Measurements from ENCODE around the gene RPS6KA1. TPM values are rescaled to one million over a fixed set of nuclear protein-coding genes. Genes with fewer than 3 reads are reported as not detected.
"Not testable (repeated sequence)": the region's sequence is repeated elsewhere in the genome, so short reads cannot be mapped to it uniquely, and the experiment has no call there.

The RPS6KA1 gene
- polyA plus RNA-seq, 2 donors, result 9.6 to 15.0 TPM

DNA sequence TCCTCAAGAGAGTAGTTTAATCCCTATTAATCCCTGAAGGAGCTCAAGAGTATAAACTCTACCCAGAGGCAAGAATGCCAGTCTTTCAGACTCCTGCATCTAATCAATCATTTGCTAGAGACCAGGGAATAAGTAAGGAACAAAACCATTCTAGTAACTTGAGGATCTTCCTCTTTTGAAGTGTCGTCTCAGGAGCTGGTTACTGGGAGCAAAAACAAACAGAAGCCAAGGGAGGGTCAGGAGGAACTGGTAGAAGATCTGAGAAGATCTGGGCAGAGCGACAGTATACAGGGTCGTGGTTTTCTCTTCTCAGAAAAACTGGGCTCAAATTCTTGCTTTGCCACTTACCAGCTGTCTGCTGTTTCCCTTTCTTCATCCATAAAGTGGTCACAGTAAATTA is 69.3 kb downstream of the RPS6KA1 start:
- Histone ChIP-seq H3K9me3 (ENCODE audit: control insufficient read depth in 2 of 2, insufficient read depth in 1 of 2, low read depth in 1 of 2, low read length in 1 of 2) (no peaks in the 10 kb centered on the region), H3K27me3 (ENCODE audit: control insufficient read depth in 1 of 2, insufficient read depth in 2 of 2, low read length in 2 of 2) (no peaks in the 10 kb centered on the region), H3K4me3 (ENCODE audit: low read depth in 1 of 2, low read length in 2 of 2) (no peak overlapping the region), H3K27ac (ENCODE audit: low read depth in 2 of 2, low read length in 1 of 2) (no peak overlapping the region), H3K4me1 (ENCODE audit: control insufficient read depth in 2 of 2, insufficient read depth in 2 of 2, low read length in 1 of 2) (no peaks in the 10 kb centered on the region), H3K36me3 (ENCODE audit: control insufficient read depth in 2 of 2, insufficient read depth in 2 of 2, low read length in 1 of 2) (no peaks in the 10 kb centered on the region)
- WGBS, 2 donors, result 20 to 37% methylated on average over 3 of the region's 3 CpGs

- Histone ChIP-seq H3K27me3 (ENCODE audit: control insufficient read depth in 1 of 2, insufficient read depth in 2 of 2, low read length in 2 of 2) (no peaks in the 10 kb centered on the region), H3K9me3 (ENCODE audit: control insufficient read depth in 2 of 2, insufficient read depth in 1 of 2, low read depth in 1 of 2, low read length in 1 of 2) (no peaks in the 10 kb centered on the region), H3K4me1 (ENCODE audit: control insufficient read depth in 2 of 2, insufficient read depth in 2 of 2, low read length in 1 of 2) (no peaks in the 10 kb centered on the region), H3K27ac (ENCODE audit: low read depth in 2 of 2, low read length in 1 of 2) (no peak overlapping the region), H3K36me3 (ENCODE audit: control insufficient read depth in 2 of 2, insufficient read depth in 2 of 2, low read length in 1 of 2) (no peaks in the 10 kb centered on the region), H3K4me3 (ENCODE audit: low read depth in 1 of 2, low read length in 2 of 2) (no peak overlapping the region)
- 0% methylated on average over 2 of the region's 2 CpGs for WGBS, 2 donors
Observed at GRCh38 chr1:26602378-26602959, 72.9 kb downstream of the RPS6KA1 start.

- no peak overlapping the region for H3K27ac ChIP-seq (ENCODE audit: low read depth in 2 of 2, low read length in 1 of 2)
- H3K4me1 ChIP-seq (ENCODE audit: control insufficient read depth in 2 of 2, insufficient read depth in 2 of 2, low read length in 1 of 2), result no peaks in the 10 kb centered on the region
- H3K36me3 ChIP-seq (ENCODE audit: control insufficient read depth in 2 of 2, insufficient read depth in 2 of 2, low read length in 1 of 2), result no peaks in the 10 kb centered on the region
- H3K4me3 ChIP-seq (ENCODE audit: low read depth in 1 of 2, low read length in 2 of 2), result no peak overlapping the region
- H3K9me3 ChIP-seq (ENCODE audit: control insufficient read depth in 2 of 2, insufficient read depth in 1 of 2, low read depth in 1 of 2, low read length in 1 of 2), result no peaks in the 10 kb centered on the region
- 66 to 72% methylated on average over 4 of the region's 4 CpGs for WGBS, 2 donors
- H3K27me3 ChIP-seq (ENCODE audit: control insufficient read depth in 1 of 2, insufficient read depth in 2 of 2, low read length in 2 of 2), result no peaks in the 10 kb centered on the region
Observed at GRCh38 chr1:26603856-26604255, 74.3 kb downstream of the RPS6KA1 start.

DNA sequence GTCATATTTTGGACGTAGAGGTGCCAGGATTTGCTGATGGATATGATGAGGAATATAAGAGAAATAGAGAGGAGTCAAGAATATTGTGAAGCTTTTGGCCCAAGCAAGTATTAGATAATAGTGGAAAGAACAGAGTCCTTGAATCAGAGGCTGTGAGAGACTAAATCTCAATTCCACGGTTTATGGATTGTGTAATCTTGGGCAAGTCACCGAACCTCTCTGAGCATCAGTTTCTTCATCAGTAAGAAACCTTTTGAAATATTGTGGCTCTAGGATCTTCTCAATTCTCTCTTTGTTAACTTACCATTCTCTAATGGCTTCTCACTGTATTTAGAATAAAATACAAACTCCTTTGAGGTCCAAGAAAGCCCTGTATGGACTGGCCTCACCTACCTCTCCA is 77.6 kb downstream of the RPS6KA1 start:
- no peak overlapping the region for H3K4me3 ChIP-seq (ENCODE audit: low read depth in 1 of 2, low read length in 2 of 2)
- no peak overlapping the region for H3K27ac ChIP-seq (ENCODE audit: low read depth in 2 of 2, low read length in 1 of 2)
- 75 to 79% methylated on average over 3 of the region's 3 CpGs for WGBS, 2 donors
- H3K4me1 ChIP-seq (ENCODE audit: control insufficient read depth in 2 of 2, insufficient read depth in 2 of 2, low read length in 1 of 2), result no peaks in the 10 kb centered on the region
- no peaks in the 10 kb centered on the region for H3K9me3 ChIP-seq (ENCODE audit: control insufficient read depth in 2 of 2, insufficient read depth in 1 of 2, low read depth in 1 of 2, low read length in 1 of 2)
- no peaks in the 10 kb centered on the region for H3K36me3 ChIP-seq (ENCODE audit: control insufficient read depth in 2 of 2, insufficient read depth in 2 of 2, low read length in 1 of 2)
- no peaks in the 10 kb centered on the region for H3K27me3 ChIP-seq (ENCODE audit: control insufficient read depth in 1 of 2, insufficient read depth in 2 of 2, low read length in 2 of 2)

GRCh38 chr1:26608895-26609294 is 79.3 kb downstream of the RPS6KA1 start:
- H3K36me3 ChIP-seq (ENCODE audit: control insufficient read depth in 2 of 2, insufficient read depth in 2 of 2, low read length in 1 of 2), result no peaks in the 10 kb centered on the region
- 64 to 70% methylated on average over 4 of the region's 4 CpGs for WGBS, 2 donors
- H3K9me3 ChIP-seq (ENCODE audit: control insufficient read depth in 2 of 2, insufficient read depth in 1 of 2, low read depth in 1 of 2, low read length in 1 of 2), result no peaks in the 10 kb centered on the region
- no peaks in the 10 kb centered on the region for H3K4me1 ChIP-seq (ENCODE audit: control insufficient read depth in 2 of 2, insufficient read depth in 2 of 2, low read length in 1 of 2)
- no peak overlapping the region for H3K4me3 ChIP-seq (ENCODE audit: low read depth in 1 of 2, low read length in 2 of 2)
- no peaks in the 10 kb centered on the region for H3K27me3 ChIP-seq (ENCODE audit: control insufficient read depth in 1 of 2, insufficient read depth in 2 of 2, low read length in 2 of 2)
- H3K27ac ChIP-seq (ENCODE audit: low read depth in 2 of 2, low read length in 1 of 2), result no peak overlapping the region

DNA sequence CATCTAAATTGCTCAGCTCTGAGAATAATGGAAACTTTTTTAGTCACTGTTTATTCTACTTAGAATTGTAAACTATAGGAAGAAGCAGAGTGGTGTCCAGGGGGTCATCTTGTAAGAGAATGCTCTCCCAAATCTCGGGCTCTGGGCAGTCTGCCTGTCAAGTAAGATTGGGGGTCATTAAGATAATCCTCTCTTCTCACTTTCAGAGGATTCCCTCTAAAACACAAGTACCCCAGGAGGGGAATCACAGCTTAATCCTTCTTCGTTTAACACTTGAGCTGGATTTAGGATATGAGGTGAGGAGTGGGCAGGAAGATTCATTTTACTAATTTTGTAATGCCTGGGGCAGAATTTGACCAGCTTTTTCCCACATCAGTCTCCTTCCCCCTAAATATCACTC is 81.2 kb downstream of the RPS6KA1 start:
- H3K36me3 ChIP-seq (ENCODE audit: control insufficient read depth in 2 of 2, insufficient read depth in 2 of 2, low read length in 1 of 2), result no peaks in the 10 kb centered on the region
- no peak overlapping the region for H3K4me3 ChIP-seq (ENCODE audit: low read depth in 1 of 2, low read length in 2 of 2)
- H3K9me3 ChIP-seq (ENCODE audit: control insufficient read depth in 2 of 2, insufficient read depth in 1 of 2, low read depth in 1 of 2, low read length in 1 of 2), result no peaks in the 10 kb centered on the region
- no peaks in the 10 kb centered on the region for H3K4me1 ChIP-seq (ENCODE audit: control insufficient read depth in 2 of 2, insufficient read depth in 2 of 2, low read length in 1 of 2)
- no peak overlapping the region for H3K27ac ChIP-seq (ENCODE audit: low read depth in 2 of 2, low read length in 1 of 2)
- WGBS, 2 donors, result 51 to 53% methylated on average over 2 of the region's 2 CpGs
- H3K27me3 ChIP-seq (ENCODE audit: control insufficient read depth in 1 of 2, insufficient read depth in 2 of 2, low read length in 2 of 2), result no peaks in the 10 kb centered on the region

- not testable (repeated sequence) for H3K9me3 ChIP-seq (ENCODE audit: control insufficient read depth in 2 of 2, insufficient read depth in 1 of 2, low read depth in 1 of 2, low read length in 1 of 2); H3K27ac ChIP-seq (ENCODE audit: low read depth in 2 of 2, low read length in 1 of 2); H3K4me3 ChIP-seq (ENCODE audit: low read depth in 1 of 2, low read length in 2 of 2); H3K27me3 ChIP-seq (ENCODE audit: control insufficient read depth in 1 of 2, insufficient read depth in 2 of 2, low read length in 2 of 2); H3K4me1 ChIP-seq (ENCODE audit: control insufficient read depth in 2 of 2, insufficient read depth in 2 of 2, low read length in 1 of 2); H3K36me3 ChIP-seq (ENCODE audit: control insufficient read depth in 2 of 2, insufficient read depth in 2 of 2, low read length in 1 of 2)
- WGBS, 2 donors, result 89 to 94% methylated on average over 4 of the region's 4 CpGs
Observed at GRCh38 chr1:26612627-26613026, 83.1 kb downstream of the RPS6KA1 start.

DNA sequence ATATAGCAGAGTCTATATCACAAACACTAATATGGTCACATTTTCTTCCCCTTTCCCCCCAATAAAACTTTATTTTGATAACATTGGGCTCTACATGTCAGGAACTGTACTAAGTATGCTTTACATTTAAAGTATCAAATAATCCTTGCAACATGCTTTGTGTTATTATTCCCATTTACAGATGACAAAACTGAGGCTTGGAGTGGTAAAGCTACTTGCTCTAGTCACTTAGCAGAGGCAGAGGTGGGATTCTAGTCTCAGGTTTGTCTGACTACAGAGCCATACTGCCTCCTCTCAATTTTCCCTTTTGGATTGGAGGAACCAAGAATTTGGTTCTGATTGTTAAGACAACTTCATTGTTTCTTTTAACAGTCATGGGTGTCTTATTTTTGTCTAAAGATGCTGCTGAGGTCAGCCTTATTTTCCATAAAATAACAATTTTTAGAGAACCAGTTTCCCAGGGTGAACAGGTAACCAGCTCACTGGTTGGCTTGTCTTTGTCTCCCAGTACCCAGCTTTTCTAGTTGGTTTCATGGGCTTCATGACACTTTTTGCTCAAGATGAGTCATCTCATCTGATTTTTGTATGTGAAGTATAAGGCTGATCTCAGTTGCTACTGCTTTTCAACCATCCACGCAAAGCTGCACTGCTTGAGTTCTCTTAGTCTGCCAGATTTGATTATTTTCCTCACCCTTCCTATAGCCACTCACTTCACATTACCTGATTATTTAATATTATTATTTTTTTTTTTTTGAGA is 85.3 kb downstream of the RPS6KA1 start:
- WGBS, 2 donors, result 93 to 94% methylated on average over 1 of the region's 1 CpG
- no peak overlapping the region for H3K4me3 ChIP-seq (ENCODE audit: low read depth in 1 of 2, low read length in 2 of 2)
- no peaks in the 10 kb centered on the region for H3K27me3 ChIP-seq (ENCODE audit: control insufficient read depth in 1 of 2, insufficient read depth in 2 of 2, low read length in 2 of 2)
- H3K9me3 ChIP-seq (ENCODE audit: control insufficient read depth in 2 of 2, insufficient read depth in 1 of 2, low read depth in 1 of 2, low read length in 1 of 2), result no peaks in the 10 kb centered on the region
- H3K4me1 ChIP-seq (ENCODE audit: control insufficient read depth in 2 of 2, insufficient read depth in 2 of 2, low read length in 1 of 2), result no peaks in the 10 kb centered on the region
- H3K27ac ChIP-seq (ENCODE audit: low read depth in 2 of 2, low read length in 1 of 2), result no peak overlapping the region
- no peaks in the 10 kb centered on the region for H3K36me3 ChIP-seq (ENCODE audit: control insufficient read depth in 2 of 2, insufficient read depth in 2 of 2, low read length in 1 of 2)

GRCh38 chr1:26616881-26617280 is 87.3 kb downstream of the RPS6KA1 start:
- Histone ChIP-seq H3K4me3 (ENCODE audit: low read depth in 1 of 2, low read length in 2 of 2) (no peak overlapping the region), H3K9me3 (ENCODE audit: control insufficient read depth in 2 of 2, insufficient read depth in 1 of 2, low read depth in 1 of 2, low read length in 1 of 2) (no peaks in the 10 kb centered on the region), H3K27ac (ENCODE audit: low read depth in 2 of 2, low read length in 1 of 2) (no peak overlapping the region), H3K27me3 (ENCODE audit: control insufficient read depth in 1 of 2, insufficient read depth in 2 of 2, low read length in 2 of 2) (no peaks in the 10 kb centered on the region), H3K4me1 (ENCODE audit: control insufficient read depth in 2 of 2, insufficient read depth in 2 of 2, low read length in 1 of 2) (no peaks in the 10 kb centered on the region), H3K36me3 (ENCODE audit: control insufficient read depth in 2 of 2, insufficient read depth in 2 of 2, low read length in 1 of 2) (no peaks in the 10 kb centered on the region)
- 90 to 92% methylated on average over 2 of the region's 2 CpGs for WGBS, 2 donors

DNA sequence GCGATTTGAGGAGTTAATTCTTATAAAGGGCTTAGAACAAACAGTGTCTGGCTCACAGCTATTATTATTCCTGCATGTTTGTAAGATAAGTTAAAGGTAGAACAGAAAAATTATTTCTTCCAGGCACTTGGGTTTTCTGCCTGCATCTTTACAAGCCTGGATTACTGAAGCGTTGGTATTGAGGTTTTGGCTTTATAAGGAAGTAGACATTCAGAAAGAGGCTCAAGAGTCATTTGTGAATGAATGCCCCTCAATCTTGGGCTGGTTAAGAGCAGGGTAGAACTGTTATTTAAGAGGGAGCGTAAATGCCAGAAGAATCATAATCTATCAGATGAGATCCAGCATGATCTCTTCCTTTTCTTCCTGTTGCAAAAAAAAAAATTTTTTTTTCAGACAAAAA is 89.0 kb downstream of the RPS6KA1 start:
- H3K9me3 ChIP-seq (ENCODE audit: control insufficient read depth in 2 of 2, insufficient read depth in 1 of 2, low read depth in 1 of 2, low read length in 1 of 2), result no peaks in the 10 kb centered on the region
- H3K4me1 ChIP-seq (ENCODE audit: control insufficient read depth in 2 of 2, insufficient read depth in 2 of 2, low read length in 1 of 2), result no peaks in the 10 kb centered on the region
- H3K27me3 ChIP-seq (ENCODE audit: control insufficient read depth in 1 of 2, insufficient read depth in 2 of 2, low read length in 2 of 2), result no peaks in the 10 kb centered on the region
- 54 to 65% methylated on average over 3 of the region's 3 CpGs for WGBS, 2 donors
- no peak overlapping the region for H3K27ac ChIP-seq (ENCODE audit: low read depth in 2 of 2, low read length in 1 of 2)
- H3K4me3 ChIP-seq (ENCODE audit: low read depth in 1 of 2, low read length in 2 of 2), result no peak overlapping the region
- H3K36me3 ChIP-seq (ENCODE audit: control insufficient read depth in 2 of 2, insufficient read depth in 2 of 2, low read length in 1 of 2), result no peaks in the 10 kb centered on the region

Measured in esophagus (tissue), 2 donors.